Measurements from ENCODE around the gene ARID3B.

DNA sequence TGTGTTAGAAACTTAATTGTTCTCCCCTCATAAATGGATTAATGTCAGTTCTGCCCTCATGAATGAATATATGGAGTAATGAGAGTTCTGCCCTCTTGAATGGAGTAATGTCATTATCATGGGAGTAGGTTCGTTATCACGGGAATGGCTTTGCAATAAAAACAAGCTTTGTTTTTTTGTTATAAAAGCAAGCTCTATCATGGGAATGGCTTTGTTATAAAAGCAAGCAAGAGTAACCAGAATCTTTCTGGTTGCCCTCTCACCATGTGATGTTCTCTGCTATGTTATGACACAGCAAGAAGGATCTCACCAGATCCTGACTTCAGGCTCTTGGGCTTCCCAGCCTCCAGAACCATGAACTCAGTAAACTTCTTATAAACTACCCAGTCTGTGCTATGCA, 41.7 kb upstream of the ARID3B start:
- TF ChIP-seq CTCF (IDR thresholded peaks at IDR 0.05) = no peak
- TF ChIP-seq POLR2A (IDR thresholded peaks at IDR 0.05; ENCODE audit: low read depth) = no peak
- TF ChIP-seq POLR2AphosphoS5 (IDR thresholded peaks at IDR 0.05) = no peak
- TF ChIP-seq EP300 (IDR thresholded peaks at IDR 0.05) = no peak
